ENCODE measurements around the gene HECA.
A peak's percentile ranks its signal among the peaks of the same experiment; 100 is the strongest.
"Not testable (repeated sequence)": the region's sequence is repeated elsewhere in the genome, so short reads cannot be mapped to it uniquely, and the experiment has no call there.

Gene HECA

GRCh38 chr6:139134817-139135577 lies at the start of gene HECA:
TSS of gene HECA (plus strand) at chr6:139135080. CDS start at chr6:139135397, 317 bp downstream.
- DNase-seq, result peak; percentile 96

DNA sequence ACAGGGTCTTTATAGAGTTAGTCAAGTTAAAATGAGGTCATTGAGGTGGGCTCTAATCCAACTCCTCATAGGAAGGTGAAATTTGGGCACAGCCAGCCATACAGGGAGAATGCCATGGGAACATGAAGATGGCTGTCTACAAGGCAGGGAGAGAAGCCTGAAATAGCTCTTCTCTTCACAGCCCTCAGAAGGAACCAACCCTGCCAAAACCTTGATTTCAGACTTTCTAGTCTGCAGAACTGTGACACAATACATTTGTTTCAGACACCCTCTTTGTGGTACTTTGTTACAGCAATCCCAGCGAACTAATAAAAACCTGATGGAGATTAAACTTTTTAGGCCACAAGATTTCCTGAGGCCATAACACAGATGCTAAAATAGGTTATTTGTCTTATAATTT lies 43.1 kb upstream of the HECA start:
- DNase-seq, result no peak

DNA sequence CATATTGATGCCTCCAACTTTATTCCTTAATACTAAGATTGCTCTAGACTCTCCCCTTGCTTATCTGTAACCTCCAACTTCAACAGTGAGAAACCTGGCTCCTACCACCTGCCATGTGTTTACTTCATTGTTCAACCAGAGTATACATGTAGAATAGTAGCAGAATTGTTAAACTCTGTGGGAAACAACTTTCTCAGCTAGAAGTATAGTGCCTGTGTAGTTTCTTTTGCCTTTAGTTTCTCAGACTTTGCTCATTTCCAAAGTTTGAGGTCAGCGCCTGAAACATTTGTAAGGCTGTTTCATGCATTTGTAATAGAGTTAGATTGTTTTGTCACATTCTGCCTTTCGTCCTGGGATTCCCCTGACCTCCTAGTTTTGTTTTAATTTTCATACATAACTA lies 34.9 kb upstream of the HECA start:
- DNase-seq, result no peak

- DNase-seq, result no peak
These were observed 27.8 kb upstream of the HECA start for GRCh38 chr6:139107051-139107450.

DNA sequence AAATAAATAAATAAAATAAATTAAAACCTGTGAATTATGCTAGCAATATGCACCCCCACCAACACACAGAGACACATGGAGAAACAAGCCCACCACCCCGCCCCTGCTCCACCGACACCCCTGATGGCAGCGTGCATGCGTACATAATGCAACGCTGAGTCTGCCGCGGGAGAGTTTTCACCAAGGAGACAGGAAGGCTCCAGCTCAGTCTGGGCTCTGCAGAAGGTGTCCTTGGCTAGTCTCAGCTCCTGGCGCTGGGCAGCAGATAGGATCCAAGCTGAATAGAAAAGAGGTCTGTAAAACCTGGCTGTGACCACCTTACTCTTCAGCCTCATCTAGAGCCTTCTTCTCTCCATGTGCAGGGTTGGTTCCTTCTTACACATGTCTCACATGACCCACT lies 26.5 kb upstream of the HECA start:
- DNase-seq, result no peak

DNA sequence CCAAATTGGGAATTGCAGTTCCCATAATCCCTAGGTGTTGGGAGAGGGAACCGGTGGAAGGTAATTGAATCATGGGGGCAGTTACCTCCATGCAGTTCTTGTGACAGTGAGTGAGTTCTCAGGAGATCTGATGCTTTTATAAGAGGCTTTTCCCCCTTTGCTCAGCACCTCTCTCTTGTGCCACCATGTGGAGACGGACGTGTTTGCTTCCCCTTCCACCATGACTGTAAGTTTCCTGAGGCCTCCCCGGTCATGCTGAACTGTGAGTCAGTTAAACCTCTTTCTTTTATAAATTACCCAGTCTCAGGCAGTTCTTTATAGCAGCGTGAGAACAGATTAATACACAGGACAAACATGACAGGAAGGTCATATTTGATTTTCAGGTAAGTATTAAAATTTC lies 25.3 kb upstream of the HECA start:
- DNase-seq, result peak; percentile 24

- DNase-seq, result no peak
These were observed 22.7 kb upstream of the HECA start for GRCh38 chr6:139112146-139112545.

GRCh38 chr6:139112561-139112960 lies 22.3 kb upstream of the HECA start:
- no peak for DNase-seq

DNA sequence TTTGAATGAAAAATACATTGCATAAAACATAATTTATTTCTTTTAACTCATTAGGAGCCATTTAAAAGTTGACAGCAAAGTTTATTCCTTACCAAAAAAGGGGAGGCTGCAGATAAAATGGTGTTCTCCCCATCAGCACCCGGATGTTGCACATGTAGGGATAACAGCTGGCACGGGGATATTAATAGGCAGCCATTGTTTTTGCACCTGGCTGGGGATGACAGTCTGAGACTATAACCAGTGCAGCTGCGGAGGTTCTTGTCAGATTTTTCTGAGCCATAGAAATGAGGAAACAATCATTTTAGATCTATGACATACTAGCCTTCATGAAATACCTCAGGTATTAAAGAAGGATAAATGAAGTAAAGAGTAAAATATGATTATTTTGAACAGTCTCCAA lies 20.1 kb upstream of the HECA start:
- DNase-seq, result peak; percentile 3

DNA sequence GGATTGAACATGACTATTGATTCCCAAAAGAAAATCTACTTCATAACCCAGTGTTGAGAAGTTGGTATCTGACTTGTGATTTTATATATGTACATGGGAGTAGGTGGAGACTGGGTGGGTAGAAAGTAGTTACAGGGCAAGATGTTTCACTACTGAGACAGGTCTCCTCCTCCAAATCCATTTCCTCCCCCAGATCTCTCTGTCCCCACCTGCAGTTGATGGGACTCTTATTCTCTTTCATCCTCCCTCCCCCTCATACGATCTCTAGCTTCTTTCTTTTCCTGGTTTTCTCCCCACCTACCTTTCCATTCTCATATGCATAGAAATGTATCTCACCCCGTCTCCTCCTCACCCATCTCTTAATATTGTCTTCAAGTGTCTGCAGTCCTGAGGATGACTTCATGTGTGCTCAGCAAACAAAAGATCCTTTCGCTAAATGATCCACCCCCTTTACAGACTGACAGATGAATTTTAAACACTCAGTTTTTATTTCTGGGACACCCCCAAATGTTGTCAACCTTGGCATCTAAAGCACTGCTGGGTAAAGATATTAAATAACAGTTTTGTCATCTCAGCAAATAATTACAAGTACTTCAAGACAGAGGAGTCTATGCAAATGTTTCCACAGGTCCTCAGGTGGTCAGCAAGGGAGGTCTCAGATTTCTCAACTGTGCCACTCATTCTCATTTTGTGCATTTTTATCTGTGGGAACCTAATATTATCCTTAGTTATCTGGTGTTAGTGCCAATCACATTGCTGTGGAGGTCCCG lies 18.7 kb upstream of the HECA start:
- no peak for DNase-seq

DNA sequence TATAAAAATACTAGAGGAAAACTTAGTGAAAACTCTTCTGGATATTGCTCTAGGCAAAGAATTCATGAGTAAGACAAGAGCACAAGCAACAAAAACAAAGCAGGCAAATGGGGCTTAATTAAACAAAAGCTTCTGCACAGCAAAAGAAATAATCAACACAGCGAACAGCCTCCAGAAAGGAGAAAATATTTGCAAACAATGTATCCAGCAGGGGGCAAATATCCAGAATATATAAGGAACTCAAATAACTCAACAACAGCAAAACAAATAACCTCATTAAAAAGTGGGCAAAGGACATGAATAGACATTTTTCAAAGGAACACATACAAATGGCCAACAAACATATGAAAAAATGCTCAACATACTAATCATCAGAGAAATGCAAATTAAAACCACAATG lies 17.1 kb upstream of the HECA start:
- no peak for DNase-seq

GRCh38 chr6:139119552-139119951 lies 15.3 kb upstream of the HECA start:
- no peak for DNase-seq

DNA sequence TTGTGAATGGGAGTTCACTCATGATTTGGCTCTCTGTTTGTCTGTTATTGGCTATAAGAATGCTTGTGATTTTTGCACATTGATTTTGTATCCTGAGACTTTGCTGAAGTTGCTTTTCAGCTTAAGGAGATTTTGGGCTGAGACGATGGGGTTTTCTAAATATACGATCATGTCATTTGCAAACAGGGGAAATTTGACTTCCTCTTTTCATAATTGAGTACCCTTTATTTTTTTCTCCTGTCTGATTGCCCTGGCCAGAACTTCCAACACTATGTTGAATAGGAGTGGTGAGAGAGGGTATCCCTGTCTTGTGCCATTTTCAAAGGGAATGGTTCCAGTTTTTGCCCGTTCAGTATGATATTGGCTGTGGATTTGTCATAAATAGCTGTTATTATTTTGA lies 12.1 kb upstream of the HECA start:
- not testable (repeated sequence) for DNase-seq

DNA sequence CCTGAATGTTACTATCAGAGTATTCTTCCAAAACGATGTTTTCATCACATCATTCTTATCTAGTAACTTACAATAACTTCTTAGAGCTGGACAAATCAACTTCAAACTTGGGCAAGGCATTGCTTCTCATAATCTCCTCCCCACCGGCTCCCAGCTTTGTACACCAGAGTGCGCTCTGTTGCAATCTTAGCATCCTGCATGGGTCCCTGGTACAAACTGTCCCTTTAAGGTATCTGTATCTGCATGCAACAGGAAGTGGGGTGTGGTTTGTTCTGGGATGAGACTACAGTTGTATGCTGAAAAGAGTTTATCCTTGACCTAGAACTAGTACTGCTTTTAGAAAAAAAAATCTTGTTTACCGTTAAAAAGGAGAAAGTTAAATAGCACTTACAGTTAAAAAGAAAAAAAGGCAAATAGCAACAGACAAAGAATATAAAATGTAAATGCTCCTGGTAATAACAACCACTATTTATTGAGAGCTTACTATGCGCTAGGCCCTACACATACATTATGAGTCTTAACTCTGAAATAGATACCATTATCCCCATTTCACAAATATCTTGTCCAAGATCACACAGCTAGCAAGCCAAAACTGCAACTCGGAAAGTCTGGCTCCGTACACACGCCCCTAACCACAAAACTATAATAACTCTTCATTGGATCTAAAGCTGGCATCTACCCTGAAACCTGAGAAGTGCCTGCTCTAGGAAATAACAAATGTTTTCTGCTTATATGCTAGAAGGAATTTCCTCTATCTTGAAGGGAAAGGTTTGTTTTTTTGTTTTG lies 9.8 kb upstream of the HECA start:
- peak; percentile 51 for DNase-seq

DNA sequence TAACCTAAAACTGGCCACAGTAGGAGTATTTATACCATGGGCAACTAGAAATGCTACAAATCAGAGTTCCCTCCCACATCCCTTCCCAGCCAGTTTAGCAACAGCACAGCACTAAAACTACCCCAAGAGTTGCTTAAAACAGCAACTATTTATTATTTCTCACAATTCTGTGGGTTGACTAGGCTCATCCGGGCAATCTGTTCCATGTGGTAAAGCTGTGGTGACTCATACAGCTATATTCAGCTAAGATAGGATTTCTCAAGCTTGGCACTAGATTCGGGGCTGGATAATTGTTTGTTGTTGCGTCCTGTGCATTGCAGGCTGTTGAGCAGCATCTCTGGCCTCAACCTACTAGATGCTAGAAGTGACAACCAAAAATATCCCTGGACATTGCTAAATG lies 8.6 kb upstream of the HECA start:
- DNase-seq, result no peak

DNA sequence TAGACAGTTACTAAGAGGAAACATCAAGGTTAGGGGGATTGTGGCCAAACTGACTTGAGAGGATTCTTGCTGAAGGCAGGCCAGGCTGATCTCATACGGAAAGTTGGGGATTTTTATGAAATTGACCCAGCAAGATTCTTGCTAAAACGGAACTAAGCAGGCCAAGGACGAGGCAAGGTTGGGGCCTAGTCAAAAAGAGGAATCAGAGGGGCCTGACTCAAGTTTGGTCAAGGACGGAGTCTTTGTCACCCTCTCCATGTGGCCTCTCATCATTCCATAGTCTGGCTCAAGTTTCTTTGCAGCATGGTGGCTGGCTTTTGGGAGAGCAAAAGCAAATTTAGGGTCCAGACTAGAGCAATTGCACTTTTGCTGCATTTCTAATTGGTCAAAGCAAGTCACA lies 7.9 kb upstream of the HECA start:
- DNase-seq, result no peak

- no peak for DNase-seq
These were observed 5.6 kb upstream of the HECA start for GRCh38 chr6:139129284-139129683.

DNA sequence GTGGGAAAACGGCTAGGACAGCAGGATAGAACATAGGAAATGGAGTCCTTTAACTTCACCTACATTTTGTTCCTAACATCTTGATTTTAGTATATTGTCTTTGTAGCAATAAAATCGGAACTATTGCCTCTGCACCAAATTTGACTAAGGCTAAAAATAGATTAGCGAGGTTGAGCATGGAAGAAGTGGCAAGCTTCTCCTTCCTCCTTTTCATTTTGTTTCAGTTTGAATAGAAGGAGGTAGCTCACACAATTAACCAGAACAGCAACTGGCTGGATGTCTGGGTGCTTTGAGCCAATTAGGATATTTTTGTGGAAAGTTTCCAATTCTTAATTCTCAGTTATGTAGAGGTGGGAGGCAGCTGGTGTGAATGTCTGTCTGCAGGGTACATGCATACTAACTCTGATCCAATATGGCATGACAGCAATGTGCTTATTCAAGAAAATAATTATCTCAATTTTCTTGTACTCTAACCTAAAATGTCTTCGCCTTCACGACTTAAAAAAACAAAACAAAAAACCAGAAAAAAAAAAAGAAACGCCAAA lies 3.1 kb upstream of the HECA start:
- no peak for DNase-seq

GRCh38 chr6:139133262-139134063 lies 1.4 kb upstream of the HECA start:
- no peak for DNase-seq

- DNase-seq, result no peak
These were observed 850 bp upstream of the HECA start for GRCh38 chr6:139134064-139134395.

DNA sequence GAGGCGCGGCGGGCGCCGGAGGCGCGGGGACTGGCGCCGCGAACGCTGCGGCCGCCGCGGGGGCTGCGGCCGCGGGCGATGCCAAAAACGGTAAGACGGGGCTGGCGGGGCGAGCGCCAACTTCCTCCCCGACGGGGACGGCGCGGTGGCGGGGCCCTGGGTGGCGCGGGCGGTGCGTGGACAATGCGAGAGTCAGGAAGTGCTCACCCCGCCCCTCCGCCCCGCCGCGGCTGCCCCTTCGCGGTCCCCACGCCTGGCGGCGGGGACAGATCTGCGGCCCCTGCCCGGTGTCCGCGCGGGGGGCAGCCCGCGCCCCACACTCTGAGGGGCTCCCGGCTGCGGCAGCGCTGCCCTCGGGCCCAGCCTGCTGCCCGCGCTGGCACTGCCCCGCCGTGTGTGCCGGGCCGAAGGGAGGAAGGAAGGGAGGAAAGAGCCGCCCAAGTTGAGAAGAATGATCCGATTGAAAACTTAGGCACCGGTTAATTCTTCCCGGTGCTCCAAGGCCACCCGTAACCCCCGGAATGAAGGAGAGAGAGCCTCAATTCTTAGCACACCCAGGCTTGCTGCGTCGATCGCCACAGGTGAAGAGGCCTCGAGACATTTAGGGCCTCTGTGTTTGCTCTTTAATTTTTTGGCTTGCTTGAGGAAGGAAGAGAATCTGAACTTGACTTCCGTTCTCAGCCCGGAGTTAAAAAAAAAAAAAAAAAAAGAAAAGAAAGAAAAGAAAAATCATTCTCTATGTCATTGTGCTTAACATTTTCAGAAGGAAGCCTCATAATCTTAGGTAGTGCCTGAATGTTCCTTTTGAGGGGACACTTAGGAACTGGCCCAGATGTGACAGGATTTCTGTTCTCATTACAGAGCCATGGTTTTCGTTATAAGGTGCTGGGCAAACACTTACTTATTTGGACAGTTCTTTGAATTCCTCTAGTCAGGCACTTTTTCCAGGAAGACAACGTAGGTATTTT lies 982 bp downstream of the HECA start:
- peak; percentile 55 for DNase-seq
